Measurements from ENCODE around the gene PPP2R5C. TPM values are rescaled to one million over a fixed set of nuclear protein-coding genes. Genes with fewer than 3 reads are reported as not detected.

PPP2R5C gene
- polyA plus RNA-seq, 3 donors, result 61.9 to 72.5 (median 64.0) TPM

GRCh38 chr14:101808894-101809670 is 47.6 kb downstream of the PPP2R5C start:
- Histone ChIP-seq H4K20me1 (ENCODE audit: insufficient read depth, low read length) (no peaks in the 10 kb centered on the region), H3K27ac (ENCODE audit: low read depth in 1 of 2, low read length in 2 of 2) (peak overlapping the region; percentile 94 to 99), H2AFZ (ENCODE audit: insufficient read depth, low read depth, low read length, poor library complexity, severe bottlenecking) (peak overlapping the region; percentile 52), H3K4me3 (replicated peaks in 1 of 3; ENCODE audit: low read depth in 2 of 3, low read length in 3 of 3) (peak overlapping the region; percentile 73 to 99 (median 86)), H3K36me3 (replicated peaks in 1 of 2; ENCODE audit: control insufficient read depth in 1 of 2, insufficient read depth in 2 of 2, low read length in 2 of 2) (peaks cover 3 to 4% of the 10 kb centered on the region in 2 donors), H3K9me3 (replicated peaks in 1 of 2; ENCODE audit: control insufficient read depth in 1 of 2, insufficient read depth in 1 of 2, low read length in 2 of 2) (no peaks in the 10 kb centered on the region), H3K79me2 (ENCODE audit: insufficient read depth, low read length) (peaks cover 40% of the 10 kb centered on the region), H3K4me1 (ENCODE audit: control insufficient read depth in 1 of 2, insufficient read depth in 2 of 2, low read length in 2 of 2) (peaks cover 12 to 22% of the 10 kb centered on the region in 2 donors), H3K27me3 (ENCODE audit: control insufficient read depth in 2 of 2, insufficient read depth in 2 of 2, low read length in 2 of 2) (no peaks in the 10 kb centered on the region), H3K4me2 (replicated peaks; ENCODE audit: extremely low read depth, low read length, poor library complexity, severe bottlenecking) (peak overlapping the region; percentile 86), H3K9ac (ENCODE audit: insufficient read depth, low read length, poor library complexity, severe bottlenecking) (peak overlapping the region; percentile 92)
- peaks cover 25% of the 10 kb centered on the region for H3K4me1 Mint-ChIP-seq
- intact Hi-C loops (cut with micrococcal nuclease), result loop anchor here in 1 of 2 donors (2.0 kb wide), 1 partner anchor 78 kb away; no protein-coding TSS in a partner anchor
- peaks cover 14 to 20% of the 10 kb centered on the region in 2 donors for H3K36me3 Mint-ChIP-seq
- no CpG with 5 or more reads among the region's 6 CpGs for WGBS (ENCODE audit: insufficient coverage)
- TF ChIP-seq CTCF (IDR thresholded peaks at IDR 0.05), result no peak
- peak overlapping the region; percentile 89 to 95 for H3K4me3 Mint-ChIP-seq
- H3K27ac Mint-ChIP-seq, result peak overlapping the region; percentile 99 to 100 (median 100)
- no peaks in the 10 kb centered on the region for H3K9me3 Mint-ChIP-seq
- DNase-seq, result peak in 2 of 3 donors; percentile 17 to 34
- H3K27me3 Mint-ChIP-seq (ENCODE audit: low read depth in 3 of 3), result peaks cover 0 to under 1% (median 0%) of the 10 kb centered on the region in 3 donors

GRCh38 chr14:101809671-101810514 is 48.4 kb downstream of the PPP2R5C start:
- Mint-ChIP-seq H3K4me3 (peak overlapping the region; percentile 89 to 95), H3K27me3 (ENCODE audit: low read depth in 3 of 3) (peaks cover 0 to 1% (median 0%) of the 10 kb centered on the region in 3 donors), H3K27ac (peak overlapping the region; percentile 99 to 100 (median 100)), H3K4me1 (peaks cover 26% of the 10 kb centered on the region), H3K9me3 (no peaks in the 10 kb centered on the region), H3K36me3 (peaks cover 21 to 28% of the 10 kb centered on the region in 2 donors)
- Histone ChIP-seq H3K9me3 (replicated peaks in 1 of 2; ENCODE audit: control insufficient read depth in 1 of 2, insufficient read depth in 1 of 2, low read length in 2 of 2) (no peaks in the 10 kb centered on the region), H3K4me1 (ENCODE audit: control insufficient read depth in 1 of 2, insufficient read depth in 2 of 2, low read length in 2 of 2) (peaks cover 12 to 22% of the 10 kb centered on the region in 2 donors), H3K36me3 (replicated peaks in 1 of 2; ENCODE audit: control insufficient read depth in 1 of 2, insufficient read depth in 2 of 2, low read length in 2 of 2) (peaks cover 11 to 12% of the 10 kb centered on the region in 2 donors), H2AFZ (ENCODE audit: insufficient read depth, low read depth, low read length, poor library complexity, severe bottlenecking) (peak overlapping the region; percentile 52), H3K27ac (ENCODE audit: low read depth in 1 of 2, low read length in 2 of 2) (peak overlapping the region; percentile 94 to 99), H3K27me3 (ENCODE audit: control insufficient read depth in 2 of 2, insufficient read depth in 2 of 2, low read length in 2 of 2) (no peaks in the 10 kb centered on the region), H3K9ac (ENCODE audit: insufficient read depth, low read length, poor library complexity, severe bottlenecking) (peak overlapping the region; percentile 92), H4K20me1 (ENCODE audit: insufficient read depth, low read length) (peaks cover 8% of the 10 kb centered on the region), H3K79me2 (ENCODE audit: insufficient read depth, low read length) (peaks cover 48% of the 10 kb centered on the region), H3K4me3 (replicated peaks in 1 of 3; ENCODE audit: low read depth in 2 of 3, low read length in 3 of 3) (peak overlapping the region; percentile 73 to 99 (median 86)), H3K4me2 (replicated peaks; ENCODE audit: extremely low read depth, low read length, poor library complexity, severe bottlenecking) (peak overlapping the region; percentile 86)
- intact Hi-C loops (cut with micrococcal nuclease), result loop anchor here in 1 of 2 donors (2.0 to 5.0 kb wide), 3 partner anchors 15 to 103 kb away; no protein-coding TSS in a partner anchor
- WGBS (ENCODE audit: insufficient coverage), result under 1% methylated on average over 19 of the region's 23 CpGs
- peak; percentile 89 to 94 (median 93) for DNase-seq
- TF ChIP-seq CTCF (IDR thresholded peaks at IDR 0.05), result no peak

Measured in CD14-positive monocyte (primary cell).